H1 (cell line): Measurements from ENCODE around the gene ARHGEF4. TPM values are rescaled to one million over a fixed set of nuclear protein-coding genes. Genes with fewer than 3 reads are reported as not detected.

Source experiments
- CTCF ChIA-PET: fragments of 300-600 bp; sonication (Branson Sonifier 250); formaldehyde crosslinking; loops from one replicate; lab custom pipeline; 2021; ENCODE audit not compliant: partially characterized antibody; lab: Charles Lee
- POLR2A ChIA-PET: fragments of 300-600 bp; sonication (Branson Sonifier 250); formaldehyde crosslinking; loops from one replicate; lab custom pipeline; 2021; ENCODE audit warnings: inconsistent platforms; ENCODE audit not compliant: partially characterized antibody; lab: Charles Lee
- DNase-seq, 2 experiments: peaks; one replicate each; pipeline versions ENCODE4 v3.0.0 to v3.0.0-alpha.2; 2010 to 2022; ENCODE audit warnings: low spot score in 2 of 2, low read depth in 1 of 2, mixed read lengths in 1 of 2
- FAIRE-seq: peaks from 2 replicates; lab custom pipeline; 2011; peaks lifted over from hg19 to GRCh38; lab: Jason Lieb, UNC
- H2AFZ ChIP-seq: 2 replicates; pipeline ENCODE4 v1.8.1; 2012; ENCODE audit warnings: low read length, inconsistent platforms
- H2AK5ac ChIP-seq: 2 replicates; pipeline ENCODE4 v1.6.1; 2013; ENCODE audit warnings: low read depth, low read length
- H2BK120ac ChIP-seq: replicated peaks from 2 replicates; pipeline ENCODE3; 2013; ENCODE audit warnings: low read depth, low read length, inconsistent platforms
- H2BK12ac ChIP-seq: 2 replicates; pipeline ENCODE4 v1.6.1; 2013; ENCODE audit warnings: low read depth, low read length
- H2BK15ac ChIP-seq: 2 replicates; pipeline ENCODE4 v1.6.1; 2013; ENCODE audit warnings: low read length
- H2BK20ac ChIP-seq: 2 replicates; pipeline ENCODE4 v1.6.1; 2013; ENCODE audit warnings: low read length
- H2BK5ac ChIP-seq: 2 replicates; pipeline ENCODE4 v1.6.1; 2013; ENCODE audit warnings: low read depth, low read length
- H3K14ac ChIP-seq: 2 replicates; pipeline ENCODE4 v1.6.1; 2013; ENCODE audit warnings: inconsistent platforms; ENCODE audit not compliant: insufficient read length
- H3K18ac ChIP-seq: 2 replicates; pipeline ENCODE4 v1.6.1; 2013; ENCODE audit warnings: low read length; ENCODE audit errors: extremely low read depth
- H3K23ac ChIP-seq: 2 replicates; pipeline ENCODE4 v1.6.1; 2013; ENCODE audit warnings: inconsistent platforms; ENCODE audit not compliant: insufficient read length
- H3K23me2 ChIP-seq: 2 replicates; pipeline ENCODE4 v1.6.1; 2013; ENCODE audit warnings: low read depth, low read length
- H3K27ac ChIP-seq: 2 replicates; pipeline ENCODE4 v1.6.1; 2011; ENCODE audit warnings: low read depth, low read length, inconsistent platforms
- H3K27me3 ChIP-seq, 4 experiments: replicated peaks in 1 of 4; 1 replicate in 1 of 4; 2 replicates in 3 of 4; pipeline versions ENCODE4 v1.6.1 to v1.8.1; 2011 to 2013; ENCODE audit warnings: low read length in 3 of 4, mild to moderate bottlenecking in 3 of 4, inconsistent platforms in 2 of 4, mixed read lengths in 2 of 4, moderate library complexity in 1 of 4; ENCODE audit not compliant: control insufficient read depth in 3 of 4, insufficient read depth in 3 of 4; ENCODE audit errors: extremely low read depth in 1 of 4
- H3K36me3 ChIP-seq, 4 experiments: 2 replicates each; pipeline versions ENCODE4 v1.6.1 to v1.8.1; 2011 to 2013; ENCODE audit warnings: mild to moderate bottlenecking in 4 of 4, low read length in 3 of 4, moderate library complexity in 2 of 4, control low read depth in 1 of 4, inconsistent platforms in 1 of 4; ENCODE audit not compliant: insufficient read depth in 4 of 4, control insufficient read depth in 2 of 4
- H3K4ac ChIP-seq: replicated peaks from 2 replicates; pipeline ENCODE3; 2013; ENCODE audit warnings: low read length, low read depth, mixed read lengths, inconsistent platforms; ENCODE audit not compliant: insufficient read length
- H3K4me1 ChIP-seq, 4 experiments: replicated peaks in 1 of 4; 1 replicate in 1 of 4; 2 replicates in 3 of 4; pipeline versions ENCODE4 v1.6.1 to v1.8.1; 2011 to 2013; ENCODE audit warnings: low read length in 3 of 4, inconsistent platforms in 2 of 4, mixed read lengths in 1 of 4; ENCODE audit not compliant: insufficient read depth in 4 of 4, control insufficient read depth in 3 of 4
- H3K4me2 ChIP-seq, 2 experiments: 2 replicates each; pipeline versions ENCODE4 v1.6.1 to v1.8.1; 2011 to 2013; ENCODE audit warnings: low read depth in 2 of 2, low read length in 2 of 2, control low read depth in 1 of 2, inconsistent platforms in 1 of 2, mild to moderate bottlenecking in 1 of 2; ENCODE audit not compliant: insufficient read depth in 1 of 2
- H3K4me3 ChIP-seq, 4 experiments: fragments of 200-600, 300-600 bp in 1 of 4; sonication (generic), shearing (Covaris generic), sonication (Bioruptor Twin) in 1 of 4; 2 replicates each; pipeline versions ENCODE4 v1.5.1 to v1.8.1; 2011 to 2016; ENCODE audit warnings: low read length in 4 of 4, low read depth in 3 of 4, control low read depth in 2 of 4, inconsistent platforms in 2 of 4, mild to moderate bottlenecking in 2 of 4, mixed read lengths in 1 of 4, moderate library complexity in 1 of 4; ENCODE audit not compliant: insufficient read depth in 2 of 4; ENCODE audit errors: extremely low read depth in 1 of 4
- H3K56ac ChIP-seq: replicated peaks from 2 replicates; pipeline ENCODE3; 2013; ENCODE audit warnings: low read depth, mild to moderate bottlenecking, mixed read lengths, low read length, inconsistent platforms; ENCODE audit not compliant: insufficient read length
- H3K79me1 ChIP-seq: 2 replicates; pipeline ENCODE4 v1.6.1; 2013; ENCODE audit warnings: low read depth, low read length, control low read depth
- H3K79me2 ChIP-seq, 2 experiments: 2 replicates each; pipeline versions ENCODE4 v1.6.1 to v1.8.1; 2012 to 2013; ENCODE audit warnings: low read length in 2 of 2, mild to moderate bottlenecking in 2 of 2, inconsistent platforms in 1 of 2; ENCODE audit not compliant: insufficient read depth in 2 of 2, control insufficient read depth in 1 of 2
- H3K9ac ChIP-seq, 4 experiments: replicated peaks in 1 of 4; 1 replicate in 1 of 4; 2 replicates in 3 of 4; pipeline versions ENCODE4 v1.6.1 to v1.8.1; 2011 to 2013; ENCODE audit warnings: low read depth in 3 of 4, low read length in 3 of 4, control low read depth in 2 of 4, mild to moderate bottlenecking in 2 of 4, moderate library complexity in 2 of 4, inconsistent platforms in 1 of 4; ENCODE audit errors: extremely low read depth in 1 of 4
- H3K9me3 ChIP-seq, 2 experiments: 2 replicates each; pipeline versions ENCODE4 v1.6.1 to v1.8.1; 2012 to 2013; ENCODE audit warnings: mild to moderate bottlenecking in 2 of 2, moderate library complexity in 2 of 2, control low read depth in 1 of 2, inconsistent platforms in 1 of 2, low read depth in 1 of 2, low read length in 1 of 2, mixed read lengths in 1 of 2; ENCODE audit not compliant: insufficient read depth in 2 of 2
- H4K20me1 ChIP-seq, 2 experiments: replicated peaks in 1 of 2; 2 replicates each; pipeline versions ENCODE3 to v1.8.1; 2011 to 2013; ENCODE audit warnings: inconsistent platforms in 2 of 2, low read length in 2 of 2, mild to moderate bottlenecking in 1 of 2; ENCODE audit not compliant: insufficient read depth in 2 of 2, control insufficient read depth in 1 of 2
- H4K5ac ChIP-seq: 2 replicates; pipeline ENCODE4 v1.6.1; 2013; ENCODE audit warnings: low read length, low read depth, mixed read lengths, inconsistent platforms; ENCODE audit not compliant: insufficient read length
- H4K8ac ChIP-seq: 2 replicates; pipeline ENCODE4 v1.8.0; 2013; ENCODE audit warnings: mild to moderate bottlenecking, moderate library complexity, low read length, inconsistent platforms; ENCODE audit not compliant: insufficient read depth; ENCODE audit errors: extremely low read depth
- H4K91ac ChIP-seq: replicated peaks from 2 replicates; pipeline ENCODE3; 2013; ENCODE audit warnings: low read length, mixed read lengths, inconsistent platforms; ENCODE audit not compliant: insufficient read length
- ATF3 ChIP-seq: IDR thresholded peaks from 2 replicates; pipeline ENCODE4 v1.6.1; 2011; ENCODE audit warnings: low read depth, mild to moderate bottlenecking, low read length; ENCODE audit not compliant: insufficient read depth
- MAFK ChIP-seq: IDR thresholded peaks from 2 replicates; pipeline ENCODE4 v1.6.1; 2012; ENCODE audit warnings: low read depth, mild to moderate bottlenecking, improper control_type of control experiment, low read length
- SUZ12 ChIP-seq: fragments of 200-600 bp; sonication (generic); IDR thresholded peaks from 2 replicates; pipeline ENCODE4 v1.6.1; 2012; ENCODE audit warnings: mild to moderate bottlenecking, inconsistent platforms, low read length, moderate library complexity, mixed read lengths
- TAF7 ChIP-seq: optimal IDR thresholded peaks from 2 replicates; pipeline ENCODE3; 2011; ENCODE audit warnings: low read depth, mild to moderate bottlenecking, inconsistent platforms, low read length, moderate library complexity, borderline replicate concordance
- WGBS, 2 experiments: shearing (Covaris generic) in 1 of 2; methylation state at CpG; one replicate each; pipeline versions ENCODE4 v1.1.6 to v1.1.7; 2013 to 2015; ENCODE audit warnings: low lambda C conversion rate in 2 of 2, mixed read lengths in 2 of 2, inconsistent platforms in 1 of 2, low coverage in 1 of 2, missing lambda C conversion rate in 1 of 2; ENCODE audit not compliant: insufficient replicate concordance in 2 of 2, insufficient coverage in 1 of 2, insufficient read length in 1 of 2; ENCODE audit errors: extremely low coverage in 1 of 2, missing lambda C conversion rate in 1 of 2; 5-methylcytosine and 5-hydroxymethylcytosine counted together
- polyA plus RNA-seq, 7 experiments: library from polyadenylated mRNA; depleted of rRNA in 3 of 7; stranded (reverse) in 5 of 7; unstranded in 2 of 7; fragments of >200 nt in 5 of 7; fragments of 200-250 nt in 2 of 7; gene quantifications; 1 replicate in 5 of 7; 2 replicates in 1 of 7; 4 replicates in 1 of 7; pipeline versions ENCODE4 v1.2.1 to v1.2.3, GENCODE V29; 2011 to 2013; ENCODE audit warnings: missing spikeins in 2 of 7, mixed read lengths in 2 of 7
- total RNA-seq: library from RNA; stranded (reverse); fragmentation: NEBNext Ultra II Directional; extraction: Animal tissue kit (Norgen Biotek cat#: 25700); gene quantifications from 2 replicates; pipeline ENCODE4 v1.2.1, GENCODE V29; 2021

Gene ARHGEF4
- total and polyA plus RNA-seq, 2 of the 8 experiments (the other 6 are each of a cell fraction or from before 2014, with no cell fraction given): 10.6 to 14.6 TPM

- no peak overlapping the region for H2BK20ac ChIP-seq
- no peak overlapping the region for H3K9ac ChIP-seq
- no peak overlapping the region for H3K27ac ChIP-seq
- DNase-seq: no peak
- H3K23ac ChIP-seq: no peak overlapping the region
- H2BK15ac ChIP-seq: no peak overlapping the region
- H3K4me1 ChIP-seq: peaks cover 0 to 11% (median 0%) of the 10 kb centered on the region in 4 experiments; a peak in 4 of 7 replicates
- no peak overlapping the region for H2BK12ac ChIP-seq
- no peaks in the 10 kb centered on the region for H3K79me2 ChIP-seq
- H4K5ac ChIP-seq: no peak overlapping the region
- no peaks in the 10 kb centered on the region for H3K79me1 ChIP-seq
- H3K18ac ChIP-seq: no peak overlapping the region
- H3K36me3 ChIP-seq: no peaks in the 10 kb centered on the region
- H2BK120ac ChIP-seq: no peak overlapping the region
- H4K8ac ChIP-seq: no peak overlapping the region
- no peak overlapping the region for H4K91ac ChIP-seq
- no peak overlapping the region for H3K14ac ChIP-seq
- no peak overlapping the region for H2AK5ac ChIP-seq
- H3K4me2 ChIP-seq: no peak overlapping the region
- ChIA-PET POLR2A (interaction anchor here (1.6 kb wide), 1 partner anchor 13 kb away, joined by 4 read pairs; no protein-coding TSS in a partner anchor), CTCF (interaction anchor here (0.7 to 2.7 kb wide), 30 partner anchors 8 to 153 kb away, joined by 3 to 15 read pairs (median 4); partner anchors contain the start of gene ARHGEF4)
- H2AFZ ChIP-seq: no peak overlapping the region
- H3K4me3 ChIP-seq: no peak overlapping the region
- 0 out of 7 replicates have a peak, but pooled peaks cover 0 to 2% (median 0%) of the 10 kb centered on the region in 4 experiments for H3K27me3 ChIP-seq
- no peaks in the 10 kb centered on the region for H4K20me1 ChIP-seq
- no peaks in the 10 kb centered on the region for H3K23me2 ChIP-seq
- no peak overlapping the region for H3K4ac ChIP-seq
- 0 out of 4 replicates have a peak, but pooled peaks cover 0 to under 1% of the 10 kb centered on the region in 2 experiments for H3K9me3 ChIP-seq
- TF ChIP-seq ATF3 (no peak), MAFK (no peak), SUZ12 (no peak), TAF7 (no peak)
- no peak for FAIRE-seq
- H2BK5ac ChIP-seq: no peak overlapping the region
- no peak overlapping the region for H3K56ac ChIP-seq
- 94% methylated on average over 8 of the region's 8 CpGs; no CpG with 5 or more reads in 1 of the 2 experiments for WGBS, 2 experiments
Measured at GRCh38 chr2:130921164-130921476, 84.4 kb downstream of the ARHGEF4 start.
